Measurements from ENCODE around the gene BICD1.

Gene BICD1

DNA sequence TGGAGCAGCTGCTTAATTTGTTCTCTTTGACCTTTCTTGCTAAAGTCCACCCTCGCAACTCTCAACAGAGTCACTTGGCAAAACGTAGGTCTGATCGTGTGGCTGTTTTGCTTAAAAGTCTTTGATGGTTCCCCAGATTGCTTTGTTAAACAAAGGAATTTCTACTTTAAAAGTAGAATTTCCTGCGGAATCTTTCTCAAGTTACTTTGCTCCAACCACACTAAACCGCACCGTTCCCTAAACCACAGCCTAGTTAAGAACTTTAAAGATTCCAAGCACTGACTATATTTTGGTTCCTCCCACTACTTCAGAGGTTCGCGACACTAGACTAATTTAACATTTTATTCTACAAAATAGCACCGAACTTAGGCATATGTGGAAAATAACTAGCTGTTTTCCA, 177.9 kb downstream of the BICD1 start:
- DNase-seq (ENCODE audit: low spot score): no peak

- DNase-seq (ENCODE audit: low spot score): no peak
These were observed 178.4 kb downstream of the BICD1 start for GRCh38 chr12:32285021-32285420.

- no peak for DNase-seq (ENCODE audit: low spot score)
These were observed 178.8 kb downstream of the BICD1 start for GRCh38 chr12:32285489-32285888.

- DNase-seq (ENCODE audit: low spot score): peak; percentile 49
These were observed 183.8 kb downstream of the BICD1 start for GRCh38 chr12:32290411-32290810.

DNA sequence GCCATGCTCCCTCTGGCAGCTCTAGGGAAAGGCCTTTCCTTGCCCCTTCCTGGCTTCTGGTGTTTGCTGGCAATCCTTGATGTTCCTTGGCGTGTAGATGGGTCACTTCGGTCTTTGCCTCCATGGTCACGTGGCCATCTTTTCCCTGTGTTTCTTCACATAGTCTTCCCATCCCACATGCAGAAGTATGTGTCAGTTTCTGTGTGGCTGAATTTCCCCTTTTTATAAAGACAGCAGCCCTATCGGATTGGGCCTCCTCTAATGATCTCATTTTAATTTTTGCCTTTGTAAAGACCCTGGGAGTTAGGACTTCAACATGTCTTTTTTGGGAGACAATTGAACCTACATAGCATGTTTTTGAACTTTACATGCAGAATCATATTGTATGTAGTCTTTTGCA, 185.5 kb downstream of the BICD1 start:
- DNase-seq (ENCODE audit: low spot score): no peak

DNA sequence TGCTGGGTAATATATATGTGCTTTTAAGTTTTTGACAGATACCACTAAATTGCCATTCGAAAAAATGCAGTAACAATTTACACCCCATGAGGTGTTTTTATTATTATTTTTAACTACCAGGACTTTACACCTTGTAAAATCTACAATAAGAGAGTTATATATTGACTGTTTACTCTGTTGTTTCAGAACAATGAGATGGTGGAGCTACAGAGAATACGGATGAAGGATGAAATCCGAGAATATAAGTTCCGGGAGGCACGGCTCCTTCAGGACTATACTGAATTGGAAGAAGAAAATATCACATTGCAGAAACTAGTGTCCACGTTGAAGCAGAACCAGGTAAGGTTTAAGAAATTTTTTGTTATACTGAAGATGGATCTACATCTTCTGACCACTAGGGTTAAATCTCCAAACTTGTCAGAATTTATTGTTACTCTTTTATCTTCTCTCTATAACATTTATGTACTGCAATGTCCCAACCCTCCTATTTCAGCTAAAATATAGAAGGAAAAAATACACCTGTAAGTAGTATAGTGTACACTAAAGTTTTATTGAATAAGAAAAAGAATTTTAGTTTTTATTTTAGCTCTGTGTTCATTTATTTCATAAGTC, 187.3 kb downstream of the BICD1 start:
- no peak for DNase-seq (ENCODE audit: low spot score)

- no peak for DNase-seq (ENCODE audit: low spot score)
These were observed 189.9 kb downstream of the BICD1 start for GRCh38 chr12:32296567-32296966.

DNA sequence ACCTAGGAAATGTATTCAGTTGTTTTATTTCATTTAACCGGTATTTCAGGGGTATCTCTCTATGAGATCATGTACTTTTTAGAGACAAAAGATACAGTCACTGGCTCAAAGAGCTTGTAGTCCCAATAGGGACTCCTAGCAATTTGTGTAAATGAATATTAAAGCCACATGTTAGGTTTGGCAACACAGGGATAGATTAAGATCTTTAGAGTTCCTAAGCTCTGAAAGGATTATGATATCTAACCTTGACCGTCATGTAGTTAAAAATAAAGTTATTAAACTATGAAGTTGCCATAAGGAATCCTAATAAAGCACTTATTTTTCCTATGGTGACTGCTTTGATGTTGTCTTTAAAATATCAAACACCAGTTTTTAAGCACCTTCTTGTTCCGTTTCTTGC, 192.3 kb downstream of the BICD1 start:
- peak; percentile 55 for DNase-seq (ENCODE audit: low spot score)

GRCh38 chr12:32301216-32301615, 194.6 kb downstream of the BICD1 start:
- DNase-seq (ENCODE audit: low spot score): no peak

GRCh38 chr12:32302218-32303173, 195.8 kb downstream of the BICD1 start:
- DNase-seq (ENCODE audit: low spot score): peak; percentile 44

- no peak for DNase-seq (ENCODE audit: low spot score)
These were observed 196.5 kb downstream of the BICD1 start for GRCh38 chr12:32303174-32303549.

GRCh38 chr12:32305163-32305562, 198.5 kb downstream of the BICD1 start:
- peak; percentile 62 for DNase-seq (ENCODE audit: low spot score)

GRCh38 chr12:32307326-32307725, 200.7 kb downstream of the BICD1 start:
- no peak for DNase-seq (ENCODE audit: low spot score)

DNA sequence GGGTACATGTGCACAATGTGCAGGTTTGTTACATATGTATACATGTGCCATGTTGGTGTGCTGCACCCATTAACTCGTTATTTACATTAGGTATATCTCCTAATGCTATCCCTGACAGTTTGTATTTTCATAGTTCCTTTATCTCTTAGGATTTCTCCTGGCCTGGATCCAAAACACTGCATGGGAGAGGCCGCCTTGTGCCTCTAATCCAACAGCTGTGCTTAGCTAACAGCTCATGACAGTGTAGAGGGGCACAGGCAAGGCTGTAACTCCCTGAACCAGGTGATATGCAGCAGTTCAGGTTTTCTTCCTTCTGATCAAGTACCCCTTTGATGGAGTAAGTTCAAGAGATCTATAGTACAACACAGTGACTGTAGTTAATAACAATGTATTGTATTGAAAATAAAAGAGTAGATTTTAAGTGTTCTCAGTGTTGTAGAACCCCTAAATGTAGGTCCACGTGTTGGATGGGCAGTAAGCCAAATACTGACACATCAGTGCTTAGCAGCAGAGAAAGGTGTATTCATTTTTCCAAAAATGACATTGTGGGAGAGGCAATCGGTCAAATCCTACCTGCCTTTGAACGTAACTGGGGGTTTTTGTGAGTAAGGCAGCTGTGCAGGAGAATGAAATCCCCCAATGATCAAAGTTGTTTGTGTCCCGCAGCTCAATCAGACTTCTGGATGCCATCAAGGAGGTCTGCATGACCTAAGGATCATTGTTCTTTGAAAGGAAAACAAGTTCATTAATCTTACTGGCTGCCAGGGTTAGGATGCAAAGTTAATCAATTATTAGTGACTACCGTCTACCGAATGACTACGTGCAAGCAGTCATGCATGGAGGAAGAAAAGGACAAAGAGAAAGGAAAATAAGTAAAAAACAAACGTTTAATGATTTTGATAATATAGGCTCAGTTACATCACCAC, 203.4 kb downstream of the BICD1 start:
- DNase-seq (ENCODE audit: low spot score): no peak

- peak; percentile 65 for DNase-seq (ENCODE audit: low spot score)
These were observed 205.5 kb downstream of the BICD1 start for GRCh38 chr12:32312049-32312670.

GRCh38 chr12:32322354-32322753, 215.7 kb downstream of the BICD1 start:
- no peak for DNase-seq (ENCODE audit: low spot score)

DNA sequence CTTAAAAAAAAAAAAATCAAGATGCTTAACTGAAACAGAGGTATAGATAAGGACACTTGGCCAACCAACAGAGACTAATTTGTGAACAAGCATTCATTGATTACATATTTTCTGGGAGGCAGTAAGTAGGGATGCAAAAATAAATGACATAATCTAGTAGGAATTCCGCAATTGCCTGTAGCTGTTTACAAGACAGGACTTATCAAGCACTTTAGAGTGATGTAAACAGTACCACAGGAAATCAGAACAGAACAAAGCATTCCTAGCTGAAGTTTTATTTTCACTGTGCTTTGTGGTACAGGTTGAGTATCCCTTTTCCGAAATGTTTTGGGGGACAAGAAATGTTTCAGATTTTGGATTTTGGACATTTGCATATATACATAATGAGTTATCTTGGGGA, 224.5 kb downstream of the BICD1 start:
- DNase-seq (ENCODE audit: low spot score): no peak

- DNase-seq (ENCODE audit: low spot score): no peak
These were observed 225.8 kb downstream of the BICD1 start for GRCh38 chr12:32332446-32332845.

- DNase-seq (ENCODE audit: low spot score): no peak
These were observed 227.7 kb downstream of the BICD1 start for GRCh38 chr12:32334371-32334777.

- no peak for DNase-seq (ENCODE audit: low spot score)
These were observed 229.6 kb downstream of the BICD1 start for GRCh38 chr12:32336261-32336660.

DNA sequence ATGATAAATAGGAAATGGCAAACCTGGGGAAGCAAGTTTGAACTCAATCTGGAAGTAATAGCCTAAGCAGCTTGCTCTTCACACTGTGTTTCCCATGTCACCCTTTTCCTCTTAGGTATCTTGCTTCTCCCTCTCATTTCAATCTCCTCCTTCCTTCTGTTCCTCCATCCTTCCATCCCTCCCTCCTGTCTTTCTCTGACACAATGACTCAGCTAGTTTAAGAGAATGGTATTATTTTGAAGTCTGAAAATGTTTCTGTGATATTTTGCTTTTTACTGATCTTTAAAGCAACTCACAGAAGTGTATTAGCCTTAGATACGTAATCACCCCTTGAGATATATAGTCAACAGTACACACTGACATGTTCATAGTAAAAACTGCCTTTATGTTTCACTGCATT, 236.8 kb downstream of the BICD1 start:
- no peak for DNase-seq (ENCODE audit: low spot score)

DNA sequence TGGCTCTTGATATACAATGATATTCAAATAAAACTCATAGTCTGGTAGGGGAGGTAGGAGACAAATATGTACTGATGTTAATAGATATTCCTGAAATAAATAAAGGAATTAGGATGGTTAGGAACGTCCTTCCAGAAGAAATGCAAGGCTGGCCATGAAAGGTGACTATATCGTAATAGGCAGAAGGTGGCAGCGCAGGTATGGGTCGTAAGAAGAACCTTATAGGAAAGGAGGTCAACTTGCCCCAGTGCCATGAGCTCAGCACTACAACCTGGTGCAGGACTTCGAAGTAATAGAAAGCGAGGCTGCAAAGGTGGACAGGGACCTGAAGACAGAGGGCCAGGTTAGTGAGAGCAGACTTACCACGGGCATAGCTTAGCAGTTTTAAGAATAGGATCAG, 237.4 kb downstream of the BICD1 start:
- DNase-seq (ENCODE audit: low spot score): no peak

Measured in GM03348 (cell line).